Right cardiac atrium (tissue), 5 donors: ENCODE data around the gene SPECC1L. TPM values are rescaled to one million over a fixed set of nuclear protein-coding genes. Genes with fewer than 3 reads are reported as not detected.

Experiments
- ATAC-seq, 2 donors: fragments of 200-7000 bp; cut with Tn5 transposase; one replicate each; pipeline versions ENCODE4 v1.8.0 to v1.9.1; 2020; ENCODE audit warnings: moderate library complexity in 2 of 2, mild to moderate bottlenecking in 1 of 2
- DNase-seq, 3 donors: peaks; one replicate each; pipeline ENCODE4 v3.0.0-alpha.2; 2020
- H3K27ac ChIP-seq: one replicate; pipeline ENCODE4 v1.5.1; 2013; ENCODE audit warnings: mild to moderate bottlenecking, low read length, control low read depth, moderate library complexity
- H3K27me3 ChIP-seq: one replicate; pipeline ENCODE4 v1.6.1; 2013; ENCODE audit not compliant: control insufficient read depth, insufficient read depth
- H3K4me1 ChIP-seq: one replicate; pipeline ENCODE4 v1.6.1; 2013; ENCODE audit warnings: low read length; ENCODE audit not compliant: control insufficient read depth, insufficient read depth
- H3K4me3 ChIP-seq: one replicate; pipeline ENCODE4 v1.5.1; 2013; ENCODE audit warnings: low read length, control low read depth
- H3K9me3 ChIP-seq: one replicate; pipeline ENCODE4 v1.6.1; 2013; ENCODE audit warnings: low read length; ENCODE audit not compliant: control insufficient read depth
- WGBS: extraction: QIAGEN DNeasy Blood & Tissue Kit; methylation state at CpG from one replicate; pipeline ENCODE4 v1.1.7; 2013; 5-methylcytosine and 5-hydroxymethylcytosine counted together
- intact Hi-C, 4 donors: fragments of 100-400 bp; cut with DNase I; formaldehyde crosslinking; loops; one replicate each; pipeline versions ENCODE4 v1.11.0 to v1.14.0; 2022 to 2023
- polyA plus RNA-seq: library from polyadenylated mRNA; stranded (reverse); fragments of 200-250 nt; gene quantifications from one replicate; pipeline ENCODE4 v1.2.3, GENCODE V29; 2013
- total RNA-seq, 4 donors: library from RNA; stranded (reverse); fragmentation: NEBNext Ultra II Directional; extraction: Animal tissue kit (Norgen Biotek cat#: 25700); gene quantifications; one replicate each; pipeline ENCODE4 v1.2.1, GENCODE V29; 2021
- donor health status: healthy with polysubstance abuse.
- donor health status: DM: no; HTN: yes; CAD: no.
- donor health status: DM: no; HTN: no; CAD: no.
- donor health status: DM: no; HTN: yes; CAD: no; lungs with severe emphysema.
- donor health status: DM: yes; HTN: yes; CAD: no.

Gene SPECC1L
- total and polyA plus RNA-seq, 5 donors = 16.9 to 76.1 (median 67.9) TPM

- H3K9me3 ChIP-seq = no peaks in the 10 kb centered on the region
- H3K27me3 ChIP-seq = no peaks in the 10 kb centered on the region
- ATAC-seq = no peak
- H3K27ac ChIP-seq = no peak overlapping the region
- no peak for DNase-seq
- WGBS = 40% methylated on average over 3 of the region's 3 CpGs
- intact Hi-C loops = loop anchor here in 3 of 4 donors (5.0 to 10.0 kb wide), 3 partner anchors 91 to 204 kb away; no protein-coding TSS in a partner anchor
- H3K4me3 ChIP-seq = no peak overlapping the region
- peaks cover 2% of the 10 kb centered on the region for H3K4me1 ChIP-seq
These were observed 53.1 kb downstream of the SPECC1L start for GRCh38 chr22:24323695-24324094.

- Histone ChIP-seq H3K9me3 (no peaks in the 10 kb centered on the region), H3K4me1 (peaks cover 2% of the 10 kb centered on the region), H3K27ac (no peak overlapping the region), H3K4me3 (no peak overlapping the region), H3K27me3 (no peaks in the 10 kb centered on the region)
- WGBS = 83% methylated on average over 8 of the region's 8 CpGs
- DNase-seq (no peak), ATAC-seq (no peak)
- intact Hi-C loops = loop anchor here in 3 of 4 donors (5.0 to 10.0 kb wide), 3 partner anchors 91 to 203 kb away; no protein-coding TSS in a partner anchor
These were observed 53.5 kb downstream of the SPECC1L start for GRCh38 chr22:24324137-24324536.

DNA sequence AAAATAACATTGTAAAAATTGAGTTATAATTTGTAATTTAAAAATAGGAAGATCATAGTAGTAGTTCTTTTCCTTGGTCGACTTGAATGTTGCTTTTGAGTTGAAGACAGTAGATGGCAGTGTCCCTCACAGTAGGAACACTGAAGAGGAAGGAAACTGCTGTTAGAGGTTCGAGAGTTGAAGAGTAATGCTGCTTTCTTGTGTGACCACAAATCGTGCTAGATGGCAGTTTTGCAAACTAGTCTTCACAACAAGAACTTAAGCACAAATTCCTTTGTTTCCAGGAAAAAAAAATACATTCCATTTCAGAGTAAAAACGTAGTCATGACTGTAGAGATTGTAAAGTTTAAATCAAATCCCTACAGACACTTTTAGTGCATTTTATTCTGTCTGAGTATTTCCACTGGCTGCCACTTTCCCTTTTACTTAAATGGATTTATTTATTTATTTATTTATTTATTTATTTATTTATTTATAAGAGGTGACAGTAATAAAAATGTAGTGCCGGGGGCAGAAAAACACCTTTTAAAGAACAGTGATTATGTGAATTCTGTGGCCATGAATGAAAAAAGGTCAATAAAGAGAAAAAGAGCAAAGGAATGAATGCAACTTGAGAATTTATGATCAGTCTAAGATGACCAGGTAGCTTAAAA, 54.6 kb downstream of the SPECC1L start:
- H3K4me1 ChIP-seq = peaks cover 2% of the 10 kb centered on the region
- no peaks in the 10 kb centered on the region for H3K27me3 ChIP-seq
- ATAC-seq (peak; percentile 81 to 84), DNase-seq (no peak)
- H3K4me3 ChIP-seq = no peak overlapping the region
- no peak overlapping the region for H3K27ac ChIP-seq
- H3K9me3 ChIP-seq = no peaks in the 10 kb centered on the region
- WGBS = 22% methylated on average over 5 of the region's 5 CpGs
- intact Hi-C loops = loop anchor here in 2 of 4 donors (5.0 to 10.0 kb wide), 3 partner anchors 90 to 202 kb away; no protein-coding TSS in a partner anchor

GRCh38 chr22:24326266-24326665, 55.6 kb downstream of the SPECC1L start:
- H3K4me3 ChIP-seq = no peak overlapping the region
- 74% methylated on average over 4 of the region's 4 CpGs for WGBS
- H3K27ac ChIP-seq = no peak overlapping the region
- peaks cover 2% of the 10 kb centered on the region for H3K4me1 ChIP-seq
- intact Hi-C loops = loop anchor here in 2 of 4 donors (5.0 to 10.0 kb wide), 3 partner anchors 89 to 201 kb away; no protein-coding TSS in a partner anchor
- H3K9me3 ChIP-seq = no peaks in the 10 kb centered on the region
- H3K27me3 ChIP-seq = no peaks in the 10 kb centered on the region
- no peak for DNase-seq
- ATAC-seq = no peak

- DNase-seq = no peak
- H3K4me1 ChIP-seq = peaks cover 2% of the 10 kb centered on the region
- no peak overlapping the region for H3K4me3 ChIP-seq
- H3K9me3 ChIP-seq = no peaks in the 10 kb centered on the region
- H3K27ac ChIP-seq = no peak overlapping the region
- H3K27me3 ChIP-seq = no peaks in the 10 kb centered on the region
- ATAC-seq = no peak
- 83% methylated on average over 5 of the region's 5 CpGs for WGBS
- intact Hi-C loops = loop anchor here in 2 of 4 donors (5.0 to 10.0 kb wide), 3 partner anchors 87 to 199 kb away; no protein-coding TSS in a partner anchor
These were observed 57.2 kb downstream of the SPECC1L start for GRCh38 chr22:24327832-24328231.

DNA sequence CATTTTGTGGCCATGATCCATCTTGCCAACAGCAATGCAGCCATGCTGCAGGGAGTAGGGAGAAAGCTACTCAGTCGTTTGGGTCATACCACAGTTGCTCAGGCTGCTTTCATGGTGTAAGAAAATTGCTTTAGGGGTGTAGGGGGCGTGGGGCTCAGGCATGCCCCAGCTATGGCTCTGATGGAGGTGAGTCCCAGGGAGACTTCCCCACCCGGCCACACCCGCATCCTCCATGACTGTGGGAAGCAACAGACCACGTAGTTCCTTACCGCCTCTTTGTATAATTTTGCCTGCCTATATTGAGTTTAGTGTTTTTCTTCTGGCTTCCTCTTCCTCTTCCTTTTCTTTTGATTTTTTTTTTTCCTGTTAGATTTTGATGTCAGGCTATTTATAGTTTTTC, 58.8 kb downstream of the SPECC1L start:
- Histone ChIP-seq H3K4me1 (peaks cover 2% of the 10 kb centered on the region), H3K4me3 (no peak overlapping the region), H3K27me3 (no peaks in the 10 kb centered on the region), H3K27ac (no peak overlapping the region), H3K9me3 (no peaks in the 10 kb centered on the region)
- WGBS = 67% methylated on average over 6 of the region's 6 CpGs
- intact Hi-C loops = loop anchor here in 2 of 4 donors (5.0 to 10.0 kb wide), 3 partner anchors 85 to 198 kb away; no protein-coding TSS in a partner anchor
- ATAC-seq = no peak
- no peak for DNase-seq

DNA sequence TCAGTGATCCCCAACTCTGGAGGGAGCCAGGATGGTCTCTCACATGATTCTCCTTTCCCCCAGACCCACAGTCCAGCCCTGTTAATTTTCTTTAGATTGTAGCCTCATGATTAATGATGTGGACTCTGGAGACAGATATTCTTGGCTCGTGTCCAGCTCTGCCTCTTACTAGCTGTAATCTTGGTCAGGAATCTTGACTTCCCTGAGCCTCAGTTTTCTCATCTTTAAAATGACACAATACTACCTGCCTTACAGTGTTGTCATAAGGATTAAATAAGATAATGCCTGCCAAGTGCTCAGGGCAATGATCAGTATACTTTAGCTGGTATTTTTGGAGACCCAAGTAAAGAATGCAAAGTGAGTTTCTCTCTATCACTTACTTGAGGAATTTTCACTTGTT, 60.0 kb downstream of the SPECC1L start:
- Histone ChIP-seq H3K4me3 (no peak overlapping the region), H3K27me3 (no peaks in the 10 kb centered on the region), H3K27ac (no peak overlapping the region), H3K9me3 (no peaks in the 10 kb centered on the region), H3K4me1 (peaks cover 2% of the 10 kb centered on the region)
- DNase-seq = no peak
- no peak for ATAC-seq
- WGBS = 4% methylated on average over 1 of the region's 1 CpG
- intact Hi-C loops = no loop called here

GRCh38 chr22:24331468-24332440, 61.1 kb downstream of the SPECC1L start:
- Histone ChIP-seq H3K27ac (no peak overlapping the region), H3K9me3 (no peaks in the 10 kb centered on the region), H3K4me3 (no peak overlapping the region), H3K4me1 (peaks cover 2% of the 10 kb centered on the region), H3K27me3 (no peaks in the 10 kb centered on the region)
- DNase-seq (no peak), ATAC-seq (no peak)
- 68% methylated on average over 3 of the region's 3 CpGs for WGBS
- intact Hi-C loops = no loop called here

- H3K4me1 ChIP-seq = no peaks in the 10 kb centered on the region
- no peaks in the 10 kb centered on the region for H3K27me3 ChIP-seq
- no peak overlapping the region for H3K4me3 ChIP-seq
- H3K9me3 ChIP-seq = no peaks in the 10 kb centered on the region
- DNase-seq = no peak
- ATAC-seq = no peak
- intact Hi-C loops = no loop called here
- WGBS = 89% methylated on average over 2 of the region's 2 CpGs
- H3K27ac ChIP-seq = no peak overlapping the region
These were observed 62.7 kb downstream of the SPECC1L start for GRCh38 chr22:24333301-24333700.

- Histone ChIP-seq H3K9me3 (no peaks in the 10 kb centered on the region), H3K27ac (no peak overlapping the region), H3K27me3 (no peaks in the 10 kb centered on the region), H3K4me3 (no peak overlapping the region), H3K4me1 (peaks cover 2% of the 10 kb centered on the region)
- intact Hi-C loops = no loop called here
- 53% methylated on average over 1 of the region's 1 CpG for WGBS
- DNase-seq (no peak), ATAC-seq (no peak)
These were observed 64.9 kb downstream of the SPECC1L start for GRCh38 chr22:24335496-24335895.
